Stimulated activated CD4-positive, alpha-beta T cell treated with anti-CD3 and anti-CD28 coated beads, Interleukin-1b, Interleukin-23, amount 100 ng/mL, for 1 hour (primary cell): ENCODE data around the gene PRKG1.
"Not testable (repeated sequence)": the region's sequence is repeated elsewhere in the genome, so short reads cannot be mapped to it uniquely, and the experiment has no call there.

ENCODE experiments used
- DNase-seq, 2 donors: peaks; one replicate each; pipeline ENCODE4 v3.0.0-alpha.2; 2020; ENCODE audit warnings: low read depth in 2 of 2

Gene PRKG1

GRCh38 chr10:52004342-52004949 lies 930.2 kb downstream of the PRKG1 start:
- no peak for DNase-seq

DNA sequence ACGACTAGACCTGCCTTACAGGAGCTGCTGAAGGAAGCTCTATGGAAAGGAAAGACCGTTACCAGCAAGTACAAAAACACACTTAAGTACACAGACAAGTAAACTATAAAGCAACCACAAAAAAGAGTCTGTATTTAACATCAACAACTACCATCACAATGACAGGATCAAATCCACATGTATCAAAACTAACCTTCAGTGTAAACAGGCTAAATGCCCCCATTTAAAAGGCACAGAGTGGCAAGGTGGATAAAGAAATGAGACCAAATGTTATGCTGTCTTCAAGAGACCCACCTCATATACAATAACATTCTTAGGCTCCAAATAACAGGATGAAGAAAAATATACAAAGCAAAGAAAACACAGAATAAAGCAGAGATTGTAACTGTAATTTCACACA lies 932.8 kb downstream of the PRKG1 start:
- no peak for DNase-seq

- no peak for DNase-seq
These were observed 936.8 kb downstream of the PRKG1 start for GRCh38 chr10:52011118-52011517.

DNA sequence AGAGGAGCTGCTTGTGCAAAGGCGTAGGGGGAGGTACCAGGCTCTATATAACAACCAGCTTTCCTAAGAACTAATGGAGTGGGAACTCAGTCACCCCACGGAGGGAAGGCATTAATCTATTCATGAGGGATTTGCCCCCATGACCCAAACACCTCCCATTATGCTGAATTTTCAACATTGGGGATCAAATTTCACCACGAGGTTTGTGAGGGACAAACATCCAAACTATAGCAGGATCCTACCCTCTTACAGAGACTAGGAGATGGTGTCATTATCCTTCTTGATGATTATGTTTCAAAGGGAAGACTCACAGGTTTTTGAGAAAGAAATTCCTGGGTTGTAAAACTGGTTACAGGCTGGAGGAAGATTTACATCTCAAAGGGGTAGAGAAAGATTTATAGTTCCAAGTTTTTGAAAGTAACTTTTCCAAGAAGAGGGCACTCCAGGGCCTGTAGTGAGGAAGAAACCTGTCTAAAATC lies 944.8 kb downstream of the PRKG1 start:
- DNase-seq, result no peak

GRCh38 chr10:52019656-52020055 lies 945.4 kb downstream of the PRKG1 start:
- no peak for DNase-seq

DNA sequence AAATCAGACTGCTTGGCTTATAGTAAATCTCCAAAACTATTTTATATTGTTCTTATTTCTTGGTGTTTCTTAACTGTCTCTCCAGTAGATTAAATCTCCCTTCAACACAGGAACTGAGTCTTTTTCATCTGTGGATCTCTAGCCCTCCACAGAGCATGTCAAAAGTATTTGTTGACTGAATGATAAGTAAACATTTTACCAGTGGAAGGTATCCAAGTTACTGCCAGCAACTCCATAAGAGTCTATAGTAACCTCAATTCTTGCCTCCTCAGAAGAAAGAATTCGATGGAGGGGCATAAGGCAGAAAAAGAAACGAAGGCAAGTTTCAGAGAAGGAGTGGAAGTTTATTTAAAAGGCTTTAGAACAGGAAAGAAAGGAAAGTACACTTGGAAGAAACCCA lies 945.9 kb downstream of the PRKG1 start:
- no peak for DNase-seq

GRCh38 chr10:52020702-52021101 lies 946.4 kb downstream of the PRKG1 start:
- DNase-seq, result no peak

DNA sequence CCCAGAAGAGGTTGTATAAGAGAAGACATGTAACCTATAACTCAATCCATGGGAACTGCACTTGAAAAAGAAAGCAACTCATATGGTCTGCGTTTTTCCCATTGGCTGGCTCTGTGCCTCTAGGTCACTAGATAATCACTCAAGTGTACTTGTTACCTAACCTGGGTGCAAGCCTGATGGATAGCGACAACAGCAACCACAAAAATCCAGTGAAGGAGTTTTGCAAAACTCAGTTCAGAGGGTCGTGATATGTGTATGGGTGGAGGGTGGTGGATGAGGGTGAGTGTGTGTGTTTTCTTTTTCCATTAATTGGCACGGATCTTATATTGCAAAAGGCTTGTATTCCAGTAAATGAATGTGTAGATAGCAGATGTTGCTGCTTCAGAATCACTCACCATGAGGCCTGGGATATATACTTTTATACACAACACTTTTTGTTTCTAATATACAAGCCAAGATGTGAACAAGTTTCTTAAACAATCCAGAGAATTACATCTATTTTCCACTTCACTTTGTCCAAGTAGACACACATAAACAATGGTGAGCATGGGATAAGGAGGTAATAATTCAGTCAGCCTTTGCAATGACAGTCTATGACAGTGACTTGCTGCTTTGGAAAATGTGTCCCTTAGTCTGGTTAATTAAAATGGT lies 952.9 kb downstream of the PRKG1 start:
- DNase-seq, result no peak

DNA sequence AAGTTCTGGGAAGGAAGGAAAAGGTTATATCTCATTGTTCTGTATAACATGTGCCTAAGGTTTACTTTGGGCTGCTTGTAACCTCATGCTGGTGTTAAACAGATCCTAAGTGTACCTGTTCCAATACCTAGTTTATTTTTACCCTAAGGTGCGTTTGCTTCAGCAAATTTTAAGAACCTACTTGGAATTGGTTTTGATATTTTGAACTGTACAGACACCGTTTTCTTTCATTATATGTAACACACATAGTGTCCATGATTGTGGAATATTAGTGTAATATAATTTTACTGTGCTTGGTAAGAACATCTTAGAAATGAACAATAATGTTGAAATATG lies 954.2 kb downstream of the PRKG1 start:
- DNase-seq, result no peak

GRCh38 chr10:52029628-52030027 lies 955.3 kb downstream of the PRKG1 start:
- DNase-seq, result no peak

DNA sequence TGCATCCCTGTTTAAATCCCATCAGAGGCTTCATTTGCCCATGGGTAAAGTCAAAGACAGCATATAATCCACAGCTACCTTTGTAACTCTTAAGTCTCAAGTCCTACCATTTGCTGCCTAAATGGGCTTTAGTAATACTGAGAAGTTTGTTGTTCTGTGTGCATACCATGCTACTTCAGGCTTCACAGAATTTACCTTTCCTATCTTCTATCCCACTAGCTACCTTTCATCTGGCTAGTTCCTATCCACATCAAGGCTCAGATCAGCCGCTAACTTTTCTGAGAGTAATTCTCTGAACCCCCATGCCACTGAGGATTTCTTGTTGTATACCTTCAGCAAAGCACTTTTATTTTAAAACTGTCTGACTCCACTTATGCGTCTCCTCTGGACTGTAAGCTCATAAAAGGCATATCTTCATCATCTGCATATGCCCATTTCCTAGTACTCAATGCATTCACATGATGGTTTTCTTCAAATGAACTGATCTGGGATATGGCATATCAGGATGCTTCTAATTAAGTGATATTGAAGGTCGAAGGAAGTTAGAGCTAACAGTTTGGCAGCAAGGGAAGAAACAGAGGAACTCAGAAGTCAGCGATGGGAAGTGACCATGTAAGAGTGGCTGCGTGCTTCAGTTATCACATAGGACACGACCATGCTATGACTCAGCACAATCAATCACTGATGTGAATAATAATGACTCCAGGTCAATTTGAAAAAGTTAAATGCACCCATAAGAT lies 955.9 kb downstream of the PRKG1 start:
- no peak for DNase-seq

DNA sequence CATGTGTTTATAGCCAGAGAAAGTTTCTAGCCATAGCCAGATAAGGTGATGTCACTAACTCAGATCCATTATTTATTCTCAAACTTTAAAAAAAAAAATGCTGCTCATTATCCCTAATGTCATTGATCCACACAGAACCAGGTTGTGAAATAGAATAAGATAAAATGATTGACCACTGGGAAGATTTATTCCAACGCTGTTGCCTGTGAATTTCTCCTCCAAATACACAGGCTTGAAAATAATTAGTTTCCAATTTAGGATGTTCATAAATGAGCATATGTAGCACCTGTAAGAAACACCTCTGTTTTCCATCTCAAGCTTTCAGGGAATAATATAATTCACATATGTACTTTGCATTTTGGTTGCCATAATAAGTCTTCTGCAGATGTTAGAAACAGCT lies 956.7 kb downstream of the PRKG1 start:
- DNase-seq, result no peak

DNA sequence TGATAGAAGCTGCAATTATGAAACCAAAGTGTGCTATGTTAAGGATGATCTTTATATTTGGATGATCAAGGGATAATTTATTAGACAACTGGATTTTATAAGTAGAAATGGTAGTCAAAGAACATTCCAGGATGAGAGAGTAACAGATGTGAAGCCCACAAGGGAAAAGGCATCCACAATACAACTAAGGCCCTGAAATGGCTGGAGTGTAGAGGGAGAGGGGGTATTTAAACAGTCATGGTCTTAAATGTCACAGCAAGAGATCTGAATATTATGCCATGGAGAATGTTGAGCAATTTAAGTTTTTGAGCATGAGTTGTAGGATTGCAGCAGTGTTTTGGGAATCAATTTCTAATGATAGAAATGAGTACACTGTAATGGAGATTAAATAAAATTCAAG lies 957.5 kb downstream of the PRKG1 start:
- no peak for DNase-seq

GRCh38 chr10:52032681-52033629 lies 958.7 kb downstream of the PRKG1 start:
- no peak for DNase-seq

DNA sequence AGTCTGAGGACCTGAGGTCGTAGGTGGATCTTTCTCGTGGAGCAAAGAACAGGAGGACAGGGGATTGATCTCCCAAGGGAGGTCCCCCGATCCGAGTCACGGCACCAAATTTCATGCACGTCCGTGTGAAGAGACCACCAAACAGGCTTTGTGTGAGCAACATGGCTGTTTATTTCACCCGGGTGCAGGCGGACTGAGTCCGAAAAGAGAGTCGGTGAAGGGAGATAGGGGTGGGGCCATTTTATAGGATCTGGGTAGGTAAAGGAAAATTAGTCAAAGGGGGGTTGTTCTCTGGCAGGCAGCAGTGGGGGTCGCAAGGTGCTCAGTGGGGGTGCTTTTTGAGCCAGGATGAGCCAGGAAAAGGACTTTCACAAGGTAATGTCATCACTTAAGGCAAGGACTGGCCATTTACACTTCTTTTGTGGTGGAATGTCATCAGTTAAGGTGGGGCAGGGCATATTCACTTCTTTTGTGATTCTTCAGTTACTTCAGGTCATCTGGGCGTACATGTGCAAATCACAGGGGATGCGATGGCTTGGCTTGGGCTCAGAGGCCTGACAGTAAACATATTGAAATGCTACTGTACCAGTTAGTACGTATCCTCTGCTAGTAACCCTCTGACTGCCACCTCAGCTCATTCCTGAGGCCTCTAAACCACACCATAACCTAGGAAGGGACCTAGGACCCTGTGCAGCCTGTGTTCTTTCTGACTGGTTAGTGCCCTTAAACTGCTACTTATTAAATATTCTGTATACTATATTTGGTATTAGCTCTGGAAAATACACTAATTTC lies 964.9 kb downstream of the PRKG1 start:
- DNase-seq, result not testable (repeated sequence)

- no peak for DNase-seq
These were observed 966.2 kb downstream of the PRKG1 start for GRCh38 chr10:52040486-52040885.

DNA sequence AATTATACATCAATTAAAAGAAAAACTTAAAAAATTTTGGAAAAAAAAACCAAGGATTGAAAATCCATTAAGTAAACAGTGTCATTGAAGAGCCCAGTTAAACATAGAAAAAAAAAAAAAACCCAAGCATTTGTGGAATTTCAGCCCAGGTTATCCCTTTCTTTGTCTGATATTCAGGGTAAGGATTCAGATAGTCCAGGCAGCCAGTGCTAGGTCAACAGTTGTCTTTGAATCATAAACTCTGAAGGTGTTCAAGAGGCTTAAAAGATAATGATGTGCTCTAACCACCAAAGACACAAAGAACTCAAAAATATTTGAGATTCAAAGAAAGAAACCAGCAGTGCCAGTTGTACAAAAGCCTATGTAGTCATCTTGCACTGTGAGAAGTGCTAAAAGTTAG lies 969.5 kb downstream of the PRKG1 start:
- DNase-seq, result no peak

DNA sequence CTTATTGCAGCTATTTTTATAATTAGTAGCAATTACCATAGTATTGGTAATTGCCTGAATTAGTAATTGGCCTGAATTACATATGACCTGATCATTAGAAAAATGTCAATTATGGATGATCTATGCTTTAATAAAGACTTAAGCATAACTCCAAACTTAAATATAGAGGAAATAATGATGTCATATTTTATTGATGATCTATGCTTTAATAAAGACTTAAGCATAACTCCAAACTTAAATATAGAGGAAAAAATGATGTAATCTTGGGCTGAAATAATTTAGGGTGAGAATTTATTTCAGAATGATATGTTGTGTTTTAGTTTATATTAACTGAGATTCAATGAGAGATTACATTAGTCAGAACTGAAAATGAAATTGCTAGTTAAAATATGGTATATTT lies 973.8 kb downstream of the PRKG1 start:
- DNase-seq, result no peak

DNA sequence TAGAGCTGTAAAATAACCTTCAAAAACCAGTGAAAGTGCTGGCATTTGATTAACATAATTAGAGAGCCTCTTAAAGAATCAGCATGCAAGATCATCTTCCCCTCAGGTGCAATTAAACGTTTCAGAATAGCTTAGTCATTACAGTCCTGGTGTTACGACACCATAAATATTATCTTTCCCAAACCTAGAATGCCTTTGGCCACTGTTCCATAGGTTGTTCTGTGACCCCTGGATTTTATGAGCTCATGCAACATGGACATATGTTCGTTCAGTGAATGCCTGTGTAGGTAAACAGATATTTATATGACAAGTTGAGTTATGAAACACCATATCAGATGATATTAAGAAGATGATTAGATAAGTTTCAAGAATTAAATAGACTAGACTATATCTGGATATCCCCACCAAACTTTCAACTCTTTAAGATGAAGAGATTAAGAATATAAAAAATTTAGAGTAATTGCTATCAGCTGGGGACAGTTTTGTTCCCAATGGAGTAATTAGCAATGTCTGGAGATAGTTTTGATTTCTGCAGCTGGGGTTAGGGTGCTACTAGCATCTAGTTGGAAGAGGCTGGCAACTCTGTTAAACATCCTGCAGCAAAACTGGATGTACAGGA lies 976.3 kb downstream of the PRKG1 start:
- no peak for DNase-seq

- no peak for DNase-seq
These were observed 979.2 kb downstream of the PRKG1 start for GRCh38 chr10:52053497-52053896.

- DNase-seq, result no peak
These were observed 982.0 kb downstream of the PRKG1 start for GRCh38 chr10:52056291-52056690.
